Natural killer cell (primary cell): ENCODE data around the gene SULT2B1. TPM values are rescaled to one million over a fixed set of nuclear protein-coding genes. Genes with fewer than 3 reads are reported as not detected.

Source experiments
- ATAC-seq, 3 donors: fragments of 150-1000 bp in 2 of 3; fragments of 200-7000 bp in 1 of 3; cut with Tn5 transposase; 1 replicate in 1 of 3; 2 replicates in 2 of 3; pipeline ENCODE4 v1.10.0; 2021; ENCODE audit warnings: mild to moderate bottlenecking in 2 of 3, moderate library complexity in 2 of 3
- DNase-seq, 2 donors: peaks; one replicate each; pipeline versions ENCODE4 v3.0.0 to v3.0.0-alpha.2; 2013 to 2021; ENCODE audit warnings: mixed read lengths in 1 of 2
- H3K27ac ChIP-seq: one replicate; pipeline ENCODE4 v1.5.1; 2013; ENCODE audit warnings: mild to moderate bottlenecking, low read length
- H3K27me3 ChIP-seq: one replicate; pipeline ENCODE4 v1.6.1; 2013; ENCODE audit warnings: low read length; ENCODE audit not compliant: control insufficient read depth, insufficient read depth
- H3K36me3 ChIP-seq: one replicate; pipeline ENCODE4 v1.6.1; 2013; ENCODE audit warnings: low read length; ENCODE audit not compliant: control insufficient read depth, insufficient read depth
- H3K4me1 ChIP-seq: one replicate; pipeline ENCODE4 v1.6.1; 2013; ENCODE audit warnings: low read length; ENCODE audit not compliant: control insufficient read depth, insufficient read depth
- H3K4me3 ChIP-seq: one replicate; pipeline ENCODE4 v1.5.1; 2013; ENCODE audit warnings: low read length
- H3K9me3 ChIP-seq: one replicate; pipeline ENCODE4 v1.6.1; 2013; ENCODE audit warnings: low read length; ENCODE audit not compliant: control insufficient read depth, insufficient read depth
- H3K27ac Mint-ChIP-seq, 2 donors: one replicate each; pipeline ENCODE4 v1.8.0; 2022; ENCODE audit warnings: mild to moderate bottlenecking in 2 of 2, mixed read lengths in 2 of 2, moderate library complexity in 1 of 2
- H3K27me3 Mint-ChIP-seq, 2 donors: one replicate each; pipeline ENCODE4 v1.8.0; 2022; ENCODE audit warnings: low read depth in 2 of 2, mixed read lengths in 2 of 2
- H3K36me3 Mint-ChIP-seq: one replicate; pipeline ENCODE4 v1.8.0; 2022; ENCODE audit warnings: mixed read lengths
- H3K4me1 Mint-ChIP-seq, 2 donors: one replicate each; pipeline ENCODE4 v1.8.0; 2022; ENCODE audit warnings: mixed read lengths in 2 of 2
- H3K4me3 Mint-ChIP-seq: one replicate; pipeline ENCODE4 v1.8.0; 2022; ENCODE audit warnings: mild to moderate bottlenecking, moderate library complexity, mixed read lengths
- H3K9me3 Mint-ChIP-seq, 2 donors: one replicate each; pipeline ENCODE4 v1.8.0; 2022; ENCODE audit warnings: mixed read lengths in 2 of 2
- WGBS: methylation state at CpG from one replicate; pipeline ENCODE4 v1.1.7; 2013; ENCODE audit warnings: missing lambda C conversion rate; ENCODE audit not compliant: insufficient coverage; 5-methylcytosine and 5-hydroxymethylcytosine counted together
- intact Hi-C: fragments of 100-400 bp; cut with micrococcal nuclease; formaldehyde crosslinking; loops from one replicate; pipeline ENCODE4 v1.14.2; 2022
- total RNA-seq, 4 donors: library from RNA; stranded (reverse); fragments of 120-200 nt in 1 of 4; gene quantifications; one replicate each; pipeline versions ENCODE4 v1.2.3 to v1.2.4, GENCODE V29; 2013 to 2022
- TF ChIP-seq, protein P1 (sequence below): fragments of 200-600 bp; IDR thresholded peaks from one replicate; pipeline ENCODE4 v1.8.0; 2022; ENCODE audit warnings: antibody characterized with exemption

Gene SULT2B1
- total RNA-seq, 3 donors from 2014 or later (not counting 1 experiment from before 2014, with no cell fraction given) = 0.40 TPM; not detected in 2

DNA sequence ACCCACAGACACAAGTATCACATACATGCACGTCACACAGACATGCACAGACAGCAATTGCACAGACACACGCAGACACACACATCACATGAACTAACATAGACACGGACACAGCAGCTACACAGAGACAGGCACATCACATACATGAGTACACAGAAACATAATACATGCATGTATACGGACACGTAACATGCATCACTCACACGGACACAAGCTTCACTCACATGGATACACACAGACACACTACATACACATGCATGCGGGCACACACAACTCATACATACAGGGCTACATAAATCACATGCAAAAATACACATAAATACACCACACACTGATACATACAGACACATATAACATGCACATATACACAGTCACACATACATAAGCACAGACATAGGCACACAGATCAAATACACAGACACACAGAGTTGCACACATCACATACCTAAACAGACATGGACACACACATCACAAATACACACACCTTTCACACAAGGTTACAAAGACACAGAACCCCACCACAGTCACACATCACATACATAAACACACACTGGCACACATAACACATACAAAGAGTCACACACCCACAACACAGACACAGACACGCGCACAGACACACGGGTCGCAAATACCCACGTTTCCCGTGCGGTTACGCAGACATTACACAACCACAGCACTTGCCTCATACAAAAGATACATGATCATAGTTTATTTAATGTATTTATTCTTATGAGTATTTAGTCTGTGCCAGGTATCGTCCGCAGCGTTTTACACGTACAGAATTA lies 39.3 kb upstream of the SULT2B1 start:
- Histone ChIP-seq H3K4me1 (peaks cover 37% of the 10 kb centered on the region), H3K36me3 (no peaks in the 10 kb centered on the region), H3K27ac (no peak overlapping the region), H3K9me3 (no peaks in the 10 kb centered on the region), H3K4me3 (peak overlapping the region; percentile 74), H3K27me3 (peaks cover 14% of the 10 kb centered on the region)
- no peaks in the 10 kb centered on the region for H3K9me3 Mint-ChIP-seq
- TF ChIP-seq, protein P1, sequence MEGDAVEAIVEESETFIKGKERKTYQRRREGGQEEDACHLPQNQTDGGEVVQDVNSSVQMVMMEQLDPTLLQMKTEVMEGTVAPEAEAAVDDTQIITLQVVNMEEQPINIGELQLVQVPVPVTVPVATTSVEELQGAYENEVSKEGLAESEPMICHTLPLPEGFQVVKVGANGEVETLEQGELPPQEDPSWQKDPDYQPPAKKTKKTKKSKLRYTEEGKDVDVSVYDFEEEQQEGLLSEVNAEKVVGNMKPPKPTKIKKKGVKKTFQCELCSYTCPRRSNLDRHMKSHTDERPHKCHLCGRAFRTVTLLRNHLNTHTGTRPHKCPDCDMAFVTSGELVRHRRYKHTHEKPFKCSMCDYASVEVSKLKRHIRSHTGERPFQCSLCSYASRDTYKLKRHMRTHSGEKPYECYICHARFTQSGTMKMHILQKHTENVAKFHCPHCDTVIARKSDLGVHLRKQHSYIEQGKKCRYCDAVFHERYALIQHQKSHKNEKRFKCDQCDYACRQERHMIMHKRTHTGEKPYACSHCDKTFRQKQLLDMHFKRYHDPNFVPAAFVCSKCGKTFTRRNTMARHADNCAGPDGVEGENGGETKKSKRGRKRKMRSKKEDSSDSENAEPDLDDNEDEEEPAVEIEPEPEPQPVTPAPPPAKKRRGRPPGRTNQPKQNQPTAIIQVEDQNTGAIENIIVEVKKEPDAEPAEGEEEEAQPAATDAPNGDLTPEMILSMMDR = no peak
- DNase-seq (peak in 1 of 2 donors; percentile 65), ATAC-seq (no peak)
- H3K27ac Mint-ChIP-seq = no peak overlapping the region
- peaks cover 4 to 14% of the 10 kb centered on the region in 2 donors for H3K4me1 Mint-ChIP-seq
- peaks cover 0 to 6% of the 10 kb centered on the region in 2 donors for H3K27me3 Mint-ChIP-seq
- no peaks in the 10 kb centered on the region for H3K36me3 Mint-ChIP-seq
- intact Hi-C loops = no loop called here
- 47% methylated on average over 19 of the region's 19 CpGs for WGBS
- H3K4me3 Mint-ChIP-seq = no peak overlapping the region

DNA sequence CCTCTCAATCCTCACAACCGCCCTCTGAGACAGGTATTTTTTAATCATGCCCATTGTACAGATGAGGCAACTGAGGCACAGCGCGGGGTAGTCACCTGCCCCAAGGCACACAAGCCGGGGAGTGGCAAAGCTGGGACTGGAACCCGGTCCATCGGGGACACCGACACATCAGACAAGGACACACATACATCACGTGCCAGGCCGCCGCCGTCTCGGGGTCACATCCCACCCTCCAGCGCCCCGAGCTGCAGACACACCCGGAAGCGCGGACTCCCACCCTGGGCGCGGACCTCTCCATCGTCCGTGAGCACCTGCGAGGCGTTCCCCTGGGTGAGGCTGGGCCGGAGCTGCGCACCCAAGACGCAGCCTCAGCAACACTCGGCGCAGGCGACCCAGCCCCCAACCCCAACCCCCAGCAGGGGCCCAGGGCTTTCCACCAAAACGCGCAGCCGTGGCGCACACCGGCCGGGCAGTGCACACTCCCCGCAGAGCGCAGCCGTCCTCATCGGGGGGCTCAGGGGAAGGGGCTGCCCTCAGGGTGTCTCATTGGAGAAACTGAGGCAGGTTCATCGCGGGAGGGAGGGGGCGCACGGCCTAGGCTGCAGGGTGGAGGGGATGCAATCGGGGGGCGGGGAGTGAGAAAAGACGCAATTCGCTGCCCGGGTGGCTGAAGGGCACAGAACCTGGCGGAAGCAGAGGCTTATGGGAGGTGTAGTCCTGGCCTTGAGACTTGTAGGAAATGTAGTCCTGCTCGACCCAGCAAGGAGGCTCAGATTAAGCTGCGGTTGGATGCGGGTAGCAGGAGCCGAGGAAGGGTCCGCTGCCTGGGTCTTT lies 38.5 kb upstream of the SULT2B1 start:
- Mint-ChIP-seq H3K27ac (no peak overlapping the region), H3K27me3 (peaks cover 0 to 4% of the 10 kb centered on the region in 2 donors), H3K36me3 (no peaks in the 10 kb centered on the region), H3K4me1 (peaks cover 4 to 14% of the 10 kb centered on the region in 2 donors), H3K4me3 (no peak overlapping the region), H3K9me3 (no peaks in the 10 kb centered on the region)
- DNase-seq (peak in 1 of 2 donors; percentile 87), ATAC-seq (peak; percentile 72 to 78 (median 77))
- Histone ChIP-seq H3K27me3 (peaks cover 14% of the 10 kb centered on the region), H3K27ac (peak overlapping the region; percentile 46), H3K4me3 (peak overlapping the region; percentile 74), H3K4me1 (peaks cover 37% of the 10 kb centered on the region), H3K36me3 (no peaks in the 10 kb centered on the region), H3K9me3 (no peaks in the 10 kb centered on the region)
- TF ChIP-seq, protein P1 = no peak
- 2% methylated on average over 54 of the region's 54 CpGs for WGBS
- intact Hi-C loops = no loop called here

DNA sequence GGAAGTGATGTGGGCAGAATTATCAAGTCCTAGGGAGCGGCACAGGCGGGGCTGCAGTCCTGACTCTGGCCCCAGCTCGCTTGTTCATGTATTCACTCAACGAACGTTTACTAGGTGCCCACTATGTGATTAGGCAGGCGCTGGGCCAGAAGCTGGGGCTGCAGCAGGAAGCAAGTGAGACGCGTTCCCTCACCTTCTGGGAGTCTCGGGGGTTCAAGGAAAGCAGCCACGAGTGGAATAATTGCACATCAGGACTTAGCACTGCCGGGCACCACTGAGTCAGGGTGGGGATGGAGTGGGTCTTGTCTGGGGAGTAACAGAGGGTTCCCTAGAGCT lies 37.9 kb upstream of the SULT2B1 start:
- Mint-ChIP-seq H3K4me3 (no peak overlapping the region), H3K27ac (no peak overlapping the region), H3K4me1 (peaks cover 4 to 14% of the 10 kb centered on the region in 2 donors), H3K9me3 (no peaks in the 10 kb centered on the region), H3K27me3 (peaks cover 0 to 4% of the 10 kb centered on the region in 2 donors), H3K36me3 (no peaks in the 10 kb centered on the region)
- WGBS = 54% methylated on average over 11 of the region's 11 CpGs
- TF ChIP-seq, protein P1 = no peak
- Histone ChIP-seq H3K4me3 (no peak overlapping the region), H3K36me3 (no peaks in the 10 kb centered on the region), H3K9me3 (no peaks in the 10 kb centered on the region), H3K27ac (no peak overlapping the region), H3K4me1 (peaks cover 37% of the 10 kb centered on the region), H3K27me3 (peaks cover 14% of the 10 kb centered on the region)
- intact Hi-C loops = no loop called here
- no peak for ATAC-seq
- no peak for DNase-seq
